ENCODE measurements around the gene STK38.

Gene STK38

GRCh38 chr6:36505744-36506534 is 41.3 kb downstream of the STK38 start:
- H3K27ac ChIP-seq: no peak overlapping the region
- no peak overlapping the region for H3K4me3 ChIP-seq (ENCODE audit: low read depth, low read length)
- H3K4me2 ChIP-seq (ENCODE audit: low read length): no peak overlapping the region
- H3K4me1 ChIP-seq: no peaks in the 10 kb centered on the region
- H3K9me3 ChIP-seq (ENCODE audit: control insufficient read depth, low read length): no peaks in the 10 kb centered on the region
- H3K27me3 ChIP-seq (ENCODE audit: control insufficient read depth, insufficient read depth, low read length): no peaks in the 10 kb centered on the region
- H3K79me2 ChIP-seq: no peaks in the 10 kb centered on the region
- H3K36me3 ChIP-seq (ENCODE audit: control insufficient read depth, insufficient read depth, low read length): no peaks in the 10 kb centered on the region
- no peak overlapping the region for H3K9ac ChIP-seq
- TF ChIP-seq CTCF (IDR thresholded peaks at IDR 0.05): no peak
- H2AFZ ChIP-seq: no peak overlapping the region

- Histone ChIP-seq H3K4me1 (no peaks in the 10 kb centered on the region), H3K27ac (no peak overlapping the region), H3K36me3 (ENCODE audit: control insufficient read depth, insufficient read depth, low read length) (no peaks in the 10 kb centered on the region), H3K4me3 (ENCODE audit: low read depth, low read length) (no peak overlapping the region), H3K79me2 (no peaks in the 10 kb centered on the region), H3K27me3 (ENCODE audit: control insufficient read depth, insufficient read depth, low read length) (no peaks in the 10 kb centered on the region), H3K4me2 (ENCODE audit: low read length) (no peak overlapping the region), H2AFZ (no peak overlapping the region), H3K9ac (no peak overlapping the region), H3K9me3 (ENCODE audit: control insufficient read depth, low read length) (no peaks in the 10 kb centered on the region)
- TF ChIP-seq CTCF (IDR thresholded peaks at IDR 0.05): no peak
Observed at GRCh38 chr6:36504982-36505381, 42.3 kb downstream of the STK38 start.

GRCh38 chr6:36504181-36504580 is 43.1 kb downstream of the STK38 start:
- no peaks in the 10 kb centered on the region for H3K79me2 ChIP-seq
- H3K9ac ChIP-seq: no peak overlapping the region
- no peak overlapping the region for H3K4me2 ChIP-seq (ENCODE audit: low read length)
- TF ChIP-seq CTCF (IDR thresholded peaks at IDR 0.05): no peak
- no peaks in the 10 kb centered on the region for H3K4me1 ChIP-seq
- H3K4me3 ChIP-seq (ENCODE audit: low read depth, low read length): no peak overlapping the region
- H3K27me3 ChIP-seq (ENCODE audit: control insufficient read depth, insufficient read depth, low read length): no peaks in the 10 kb centered on the region
- H3K27ac ChIP-seq: no peak overlapping the region
- no peaks in the 10 kb centered on the region for H3K36me3 ChIP-seq (ENCODE audit: control insufficient read depth, insufficient read depth, low read length)
- no peak overlapping the region for H2AFZ ChIP-seq
- no peaks in the 10 kb centered on the region for H3K9me3 ChIP-seq (ENCODE audit: control insufficient read depth, low read length)

- no peaks in the 10 kb centered on the region for H3K9me3 ChIP-seq (ENCODE audit: control insufficient read depth, low read length)
- no peak overlapping the region for H3K9ac ChIP-seq
- no peak overlapping the region for H3K4me3 ChIP-seq (ENCODE audit: low read depth, low read length)
- no peak for TF ChIP-seq CTCF (IDR thresholded peaks at IDR 0.05)
- no peak overlapping the region for H3K4me2 ChIP-seq (ENCODE audit: low read length)
- H3K79me2 ChIP-seq: no peaks in the 10 kb centered on the region
- H3K36me3 ChIP-seq (ENCODE audit: control insufficient read depth, insufficient read depth, low read length): no peaks in the 10 kb centered on the region
- H3K4me1 ChIP-seq: no peaks in the 10 kb centered on the region
- H2AFZ ChIP-seq: no peak overlapping the region
- no peaks in the 10 kb centered on the region for H3K27me3 ChIP-seq (ENCODE audit: control insufficient read depth, insufficient read depth, low read length)
- H3K27ac ChIP-seq: no peak overlapping the region
Observed at GRCh38 chr6:36501686-36502085, 45.6 kb downstream of the STK38 start.

GRCh38 chr6:36499918-36500317 is 47.4 kb downstream of the STK38 start:
- H3K9me3 ChIP-seq (ENCODE audit: control insufficient read depth, low read length): no peaks in the 10 kb centered on the region
- H3K4me2 ChIP-seq (ENCODE audit: low read length): no peak overlapping the region
- H3K79me2 ChIP-seq: no peaks in the 10 kb centered on the region
- TF ChIP-seq CTCF (IDR thresholded peaks at IDR 0.05): no peak
- no peak overlapping the region for H3K4me3 ChIP-seq (ENCODE audit: low read depth, low read length)
- H3K27me3 ChIP-seq (ENCODE audit: control insufficient read depth, insufficient read depth, low read length): no peaks in the 10 kb centered on the region
- H3K36me3 ChIP-seq (ENCODE audit: control insufficient read depth, insufficient read depth, low read length): no peaks in the 10 kb centered on the region
- no peak overlapping the region for H3K9ac ChIP-seq
- no peak overlapping the region for H2AFZ ChIP-seq
- no peak overlapping the region for H3K27ac ChIP-seq
- no peaks in the 10 kb centered on the region for H3K4me1 ChIP-seq

Data from parathyroid adenoma (tissue), 2 donors.